ENCODE measurements around the gene NUDT19.

- TF ChIP-seq EZH2 (optimal IDR thresholded peaks at IDR 0.05; ENCODE audit: low read depth, low read length) (no peak), CTCF (IDR thresholded peaks at IDR 0.05; ENCODE audit: low read length) (no peak), EZH2phosphoT487 (IDR thresholded peaks at IDR 0.05; ENCODE audit: low read length) (no peak)
Observed at GRCh38 chr19:32686847-32687475, 4.7 kb upstream of the NUDT19 start.

All from MM.1S (cell line).